ENCODE data around the gene THY1.

DNA sequence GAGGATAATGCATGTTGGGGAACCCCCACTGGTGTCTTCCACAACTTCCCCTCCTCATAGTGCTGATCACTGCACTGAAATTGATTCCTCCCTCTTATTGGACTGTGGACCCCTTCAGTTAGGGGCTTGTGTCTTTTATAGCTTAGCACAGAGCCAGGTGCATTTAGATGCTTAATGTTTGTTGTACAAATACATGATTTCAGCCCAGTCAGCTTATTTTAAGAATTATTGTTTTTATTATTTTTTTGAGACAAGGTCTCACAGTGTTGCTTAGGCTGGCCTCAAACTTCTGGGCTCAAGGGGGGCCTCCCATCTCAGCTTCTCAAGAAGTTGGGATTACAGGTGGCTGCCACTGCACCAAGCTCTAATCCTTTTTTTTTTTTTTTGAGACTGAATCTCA lies 8.2 kb downstream of the THY1 start:
- TF ChIP-seq EZH2 (IDR thresholded peaks at IDR 0.05), result no peak
- TF ChIP-seq, protein P1, sequence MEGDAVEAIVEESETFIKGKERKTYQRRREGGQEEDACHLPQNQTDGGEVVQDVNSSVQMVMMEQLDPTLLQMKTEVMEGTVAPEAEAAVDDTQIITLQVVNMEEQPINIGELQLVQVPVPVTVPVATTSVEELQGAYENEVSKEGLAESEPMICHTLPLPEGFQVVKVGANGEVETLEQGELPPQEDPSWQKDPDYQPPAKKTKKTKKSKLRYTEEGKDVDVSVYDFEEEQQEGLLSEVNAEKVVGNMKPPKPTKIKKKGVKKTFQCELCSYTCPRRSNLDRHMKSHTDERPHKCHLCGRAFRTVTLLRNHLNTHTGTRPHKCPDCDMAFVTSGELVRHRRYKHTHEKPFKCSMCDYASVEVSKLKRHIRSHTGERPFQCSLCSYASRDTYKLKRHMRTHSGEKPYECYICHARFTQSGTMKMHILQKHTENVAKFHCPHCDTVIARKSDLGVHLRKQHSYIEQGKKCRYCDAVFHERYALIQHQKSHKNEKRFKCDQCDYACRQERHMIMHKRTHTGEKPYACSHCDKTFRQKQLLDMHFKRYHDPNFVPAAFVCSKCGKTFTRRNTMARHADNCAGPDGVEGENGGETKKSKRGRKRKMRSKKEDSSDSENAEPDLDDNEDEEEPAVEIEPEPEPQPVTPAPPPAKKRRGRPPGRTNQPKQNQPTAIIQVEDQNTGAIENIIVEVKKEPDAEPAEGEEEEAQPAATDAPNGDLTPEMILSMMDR (IDR thresholded peaks at IDR 0.05), result no peak
- TF ChIP-seq EZH2phosphoT487 (IDR thresholded peaks at IDR 0.05), result no peak

Data from neural progenitor cell (in vitro differentiated cells).